ENCODE results near the gene LINC01488.

The LINC01488 gene

DNA sequence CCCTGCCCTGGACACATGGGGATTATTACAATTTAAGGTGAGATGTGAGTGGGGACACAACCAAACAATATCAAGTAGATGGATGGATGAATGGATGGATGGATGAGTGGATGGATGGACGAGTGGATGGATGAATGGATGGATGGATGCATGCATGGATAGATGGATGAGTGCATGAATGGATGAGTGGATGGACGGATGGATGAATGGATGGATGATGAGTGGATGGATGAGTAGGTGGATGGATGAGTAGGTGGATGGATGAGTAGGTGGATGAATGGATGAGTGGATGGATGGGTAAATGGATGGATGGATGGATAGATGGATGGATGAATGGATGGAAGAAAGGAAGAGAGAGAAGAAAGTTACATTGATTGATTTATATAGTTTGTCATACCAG is 859 bp downstream of the LINC01488 start:
- DNase-seq = no peak

DNA sequence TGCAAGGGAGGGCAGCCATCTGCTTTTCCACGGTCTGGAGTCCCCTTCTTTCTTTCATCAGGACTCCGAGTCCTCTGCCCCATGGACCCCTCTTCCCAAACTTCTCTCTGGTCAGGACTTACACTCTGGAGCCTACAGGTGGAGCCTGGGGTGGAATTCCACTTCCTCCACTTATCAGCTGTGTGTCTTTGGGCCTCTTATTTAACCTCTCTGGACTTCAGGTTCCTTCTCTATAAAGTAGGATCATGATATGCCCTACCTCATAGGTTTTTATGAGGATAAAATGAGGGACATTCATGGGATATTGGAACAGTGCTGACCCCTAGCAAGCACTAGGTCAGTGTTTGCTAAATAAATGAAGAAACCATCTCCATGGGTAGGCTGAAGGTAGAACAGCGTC is 1.7 kb downstream of the LINC01488 start:
- DNase-seq = no peak

DNA sequence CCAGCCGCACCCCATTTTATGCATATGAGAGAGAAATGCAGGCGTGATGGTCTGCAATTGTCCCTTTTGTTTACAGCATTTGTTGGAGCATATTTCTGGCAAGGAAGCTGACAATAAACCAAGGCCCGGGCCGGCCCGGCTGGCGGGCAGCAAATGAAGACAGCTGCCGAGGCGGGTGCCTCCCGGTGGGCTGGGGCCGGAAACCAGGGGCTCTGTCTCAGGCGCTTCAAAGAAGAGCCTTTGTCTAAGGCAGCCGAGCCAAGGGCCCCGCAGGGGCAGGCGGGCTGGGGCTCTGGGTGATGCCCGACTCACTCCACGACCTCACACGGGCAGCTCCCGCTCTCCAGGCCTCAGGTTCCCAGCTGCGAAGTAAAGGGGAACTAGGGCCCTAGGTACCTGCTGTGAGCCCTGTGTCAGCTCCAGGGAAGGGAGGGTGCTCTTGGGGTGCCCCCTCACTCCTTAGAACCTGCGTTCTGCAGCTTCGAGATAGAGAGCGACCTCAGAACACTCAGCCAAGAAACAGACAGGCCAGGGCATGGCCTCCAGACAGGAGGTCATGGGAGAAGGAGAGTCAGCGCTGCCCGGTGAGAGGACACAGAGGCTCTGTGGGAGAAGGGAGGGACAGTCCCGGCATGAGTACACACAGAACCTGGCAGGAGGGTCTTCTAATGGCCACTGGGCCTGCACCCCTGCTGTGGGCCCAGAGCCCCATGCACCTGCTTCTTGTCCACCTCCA is 2.4 kb downstream of the LINC01488 start:
- DNase-seq = no peak

DNA sequence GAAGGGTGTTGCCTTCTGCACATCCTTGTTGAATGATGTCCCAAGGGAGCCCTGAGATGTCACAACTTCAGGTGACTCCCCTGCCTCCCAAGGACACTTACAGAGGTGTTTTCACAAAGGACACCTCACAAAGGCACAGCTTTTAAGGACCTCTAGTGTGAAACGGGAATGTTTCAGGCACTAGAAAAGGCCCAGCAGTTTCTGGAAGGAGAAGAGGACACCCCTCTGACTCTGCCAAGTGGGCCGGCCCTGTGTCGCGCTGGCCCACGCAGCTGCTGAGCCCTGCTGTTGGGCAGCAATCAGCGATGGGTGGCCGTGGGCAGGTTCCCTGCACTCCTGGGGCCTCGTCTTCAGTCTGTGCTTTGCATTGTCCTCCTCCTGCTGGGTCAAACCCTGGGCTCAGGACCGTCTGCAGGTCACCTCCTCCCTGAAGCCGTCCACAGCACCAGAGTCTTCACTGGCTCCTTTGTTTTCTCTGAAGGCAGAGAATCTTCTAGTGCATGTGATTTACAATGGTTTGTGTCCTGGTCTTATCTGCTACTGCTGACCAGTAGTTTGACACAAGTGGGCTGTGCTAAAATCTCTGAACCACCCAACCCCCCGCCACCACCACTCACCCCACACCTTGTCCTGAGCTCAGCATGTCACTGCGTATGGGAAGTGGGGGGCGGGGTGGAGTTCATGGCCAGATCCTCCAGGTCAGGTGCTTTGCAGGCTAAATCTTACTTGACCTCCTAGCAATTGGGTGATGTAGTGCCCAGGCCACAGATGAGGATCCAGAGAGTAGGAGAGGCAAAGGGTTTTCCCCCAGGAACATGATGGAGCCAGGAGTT is 3.2 kb downstream of the LINC01488 start:
- no peak for DNase-seq

DNA sequence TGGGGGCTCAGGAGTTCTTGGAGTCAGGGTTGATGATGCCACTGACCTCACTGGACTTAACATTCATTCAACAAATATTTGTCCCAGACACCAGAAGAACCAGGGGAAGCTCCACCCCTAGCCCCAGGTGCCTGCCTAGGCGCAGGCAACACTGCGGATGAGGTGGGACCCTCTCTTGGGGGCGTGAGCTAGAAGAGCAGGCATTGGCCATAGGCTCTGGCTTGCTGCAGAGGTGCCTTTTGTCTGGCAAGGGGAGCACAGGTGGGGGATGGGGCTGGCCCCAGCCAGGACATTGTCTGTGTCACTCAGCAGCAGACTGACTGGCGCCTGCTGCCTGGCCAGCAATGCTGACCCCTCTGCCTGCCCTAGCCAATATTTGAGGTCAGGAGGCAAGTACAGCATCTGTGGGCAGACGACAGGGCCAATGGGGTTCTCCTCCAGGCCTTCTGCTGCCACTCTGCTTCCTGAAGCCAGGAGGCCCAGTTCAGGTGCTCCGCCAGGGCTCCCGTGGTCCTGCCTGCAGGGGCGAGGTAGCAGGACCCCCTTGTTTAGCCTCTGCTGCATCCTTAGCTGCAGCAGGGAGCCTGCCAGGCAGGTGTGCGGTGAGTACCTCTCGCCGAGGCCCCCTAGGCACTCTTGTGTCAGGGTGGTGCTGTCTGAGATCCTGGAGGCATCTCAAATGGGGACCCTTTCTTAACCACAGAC is 4.0 kb downstream of the LINC01488 start:
- DNase-seq = no peak

DNA sequence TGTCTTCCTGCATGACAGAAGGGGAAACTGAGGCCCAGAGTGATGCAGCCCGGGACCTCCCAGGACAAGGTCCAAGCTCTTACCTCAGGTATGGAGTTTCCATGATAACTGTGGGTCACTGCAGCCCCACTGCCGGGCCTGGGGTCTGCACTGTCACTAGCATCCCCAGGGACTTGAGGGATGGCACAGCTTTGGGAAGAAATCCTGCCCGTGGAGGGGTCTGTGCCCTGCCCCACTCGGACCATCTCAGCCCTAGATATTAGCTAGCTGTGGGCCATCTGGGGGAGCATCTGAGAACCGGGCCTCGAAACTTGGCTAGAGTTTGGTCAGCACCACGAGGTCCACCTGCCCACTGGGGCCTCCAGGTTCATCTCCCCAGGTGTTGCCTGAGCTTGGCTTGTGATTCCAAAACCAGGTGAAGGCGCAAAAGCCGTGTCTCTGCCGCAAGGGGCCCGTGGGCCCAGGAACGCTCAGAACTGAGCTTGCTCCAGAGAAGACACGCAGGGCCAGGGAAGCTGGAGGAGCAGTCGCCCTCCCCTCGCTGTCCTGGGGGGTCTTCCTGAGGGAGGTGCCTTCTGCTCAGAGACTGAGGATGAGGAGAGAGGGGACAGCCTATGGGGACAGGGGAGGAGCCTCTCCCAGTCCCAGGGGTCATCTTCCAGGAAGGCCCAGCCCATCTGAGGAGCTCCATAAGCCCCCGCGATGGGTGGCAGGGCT is 4.8 kb downstream of the LINC01488 start:
- DNase-seq = no peak

DNA sequence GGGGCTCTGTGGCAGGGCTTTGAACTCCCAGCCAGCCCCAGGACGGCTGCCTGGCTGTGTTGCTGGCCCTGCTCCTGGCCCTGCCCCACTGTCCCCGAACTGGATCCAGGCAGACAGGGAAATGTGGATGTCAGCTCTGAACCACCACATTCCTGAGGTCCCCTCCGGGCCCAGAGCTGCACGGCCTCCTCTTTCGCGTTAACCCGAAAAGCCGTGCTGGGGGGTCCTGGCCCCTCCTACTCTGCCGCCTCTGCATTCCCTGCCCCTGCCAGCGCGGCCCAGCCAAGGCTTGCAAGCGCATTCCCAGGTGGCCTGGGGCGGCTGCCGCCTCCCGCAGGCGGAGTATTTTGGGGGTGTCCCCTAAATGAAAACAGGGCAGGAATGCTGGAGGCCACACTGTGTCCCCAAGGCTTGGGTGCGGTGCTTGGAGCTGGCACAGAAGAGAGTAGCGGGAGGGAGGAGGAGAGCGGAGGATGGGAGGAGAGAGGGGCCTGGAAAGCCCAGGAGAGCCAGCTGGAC is 5.4 kb downstream of the LINC01488 start:
- DNase-seq = no peak

DNA sequence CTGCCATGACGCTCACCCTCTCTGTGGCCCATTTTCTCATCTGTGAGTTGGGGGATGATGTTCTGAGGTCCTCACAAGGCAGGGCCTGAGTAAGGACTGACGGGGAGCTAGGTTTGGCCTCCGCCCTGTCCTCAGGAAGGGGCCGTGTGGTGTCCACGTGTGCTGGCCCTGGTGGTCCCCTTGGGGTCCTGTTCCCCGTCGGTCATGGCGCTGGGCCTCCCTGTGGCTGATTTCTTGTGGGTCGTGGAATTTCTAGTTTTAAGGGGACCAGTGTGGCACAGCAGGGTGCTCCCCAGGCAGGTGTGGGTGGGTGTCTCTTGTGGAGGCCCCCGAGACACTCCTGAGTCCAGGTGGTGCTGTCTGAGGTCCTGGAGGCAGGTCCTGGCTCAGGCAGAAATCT is 5.9 kb downstream of the LINC01488 start:
- DNase-seq = no peak

DNA sequence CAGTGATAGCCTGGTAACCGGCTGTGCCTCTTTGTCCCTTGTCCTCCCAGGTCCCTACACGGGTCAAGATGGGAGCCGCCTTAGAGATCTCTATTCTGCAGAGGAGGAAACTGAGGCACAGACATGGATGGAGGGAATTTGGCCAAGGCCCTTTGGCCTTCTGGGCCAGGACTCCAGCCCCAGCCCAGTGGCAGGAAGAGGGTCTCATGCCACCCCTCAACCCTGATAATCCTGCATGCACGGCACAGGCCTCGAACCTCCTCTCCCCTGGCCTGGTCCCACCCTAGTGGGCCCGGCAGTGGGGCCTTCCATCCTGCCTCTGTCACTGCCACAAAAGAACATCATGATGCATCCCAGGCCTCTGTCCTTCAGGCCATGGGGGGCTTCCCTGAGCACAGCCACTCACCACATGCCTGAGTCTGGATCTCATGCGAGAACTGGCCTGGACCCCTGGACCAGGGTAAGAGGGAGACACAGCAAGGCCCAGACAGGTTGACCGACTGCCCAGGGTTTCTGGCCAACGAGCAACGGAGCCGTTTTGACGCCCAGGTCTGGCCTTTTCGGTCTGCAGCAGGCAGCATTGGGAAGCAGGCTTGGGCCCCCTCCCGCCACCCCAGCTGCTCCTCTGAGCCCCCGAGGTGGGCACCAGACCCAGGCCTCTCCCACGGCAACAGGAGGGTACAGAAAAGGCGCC is 6.5 kb downstream of the LINC01488 start:
- no peak for DNase-seq

DNA sequence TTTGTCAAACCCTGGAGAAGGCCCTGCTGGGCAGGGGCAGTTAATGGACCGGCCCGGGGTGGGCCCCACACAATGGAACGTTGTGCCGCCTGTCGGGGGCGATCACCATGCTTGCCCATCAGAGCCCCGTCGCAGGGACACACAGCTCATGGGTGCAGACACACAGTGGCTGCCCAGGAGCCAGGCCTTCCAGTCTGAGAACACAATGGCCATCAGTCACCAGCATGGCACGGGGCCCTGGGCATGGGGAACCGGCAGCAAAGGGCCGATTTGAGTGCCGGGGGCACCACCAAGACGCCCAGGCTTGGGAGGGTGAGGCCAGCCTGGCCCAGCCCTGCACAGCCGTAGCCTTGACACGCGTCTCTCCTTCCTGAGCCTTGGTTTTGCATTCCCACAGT is 7.1 kb downstream of the LINC01488 start:
- DNase-seq = no peak

DNA sequence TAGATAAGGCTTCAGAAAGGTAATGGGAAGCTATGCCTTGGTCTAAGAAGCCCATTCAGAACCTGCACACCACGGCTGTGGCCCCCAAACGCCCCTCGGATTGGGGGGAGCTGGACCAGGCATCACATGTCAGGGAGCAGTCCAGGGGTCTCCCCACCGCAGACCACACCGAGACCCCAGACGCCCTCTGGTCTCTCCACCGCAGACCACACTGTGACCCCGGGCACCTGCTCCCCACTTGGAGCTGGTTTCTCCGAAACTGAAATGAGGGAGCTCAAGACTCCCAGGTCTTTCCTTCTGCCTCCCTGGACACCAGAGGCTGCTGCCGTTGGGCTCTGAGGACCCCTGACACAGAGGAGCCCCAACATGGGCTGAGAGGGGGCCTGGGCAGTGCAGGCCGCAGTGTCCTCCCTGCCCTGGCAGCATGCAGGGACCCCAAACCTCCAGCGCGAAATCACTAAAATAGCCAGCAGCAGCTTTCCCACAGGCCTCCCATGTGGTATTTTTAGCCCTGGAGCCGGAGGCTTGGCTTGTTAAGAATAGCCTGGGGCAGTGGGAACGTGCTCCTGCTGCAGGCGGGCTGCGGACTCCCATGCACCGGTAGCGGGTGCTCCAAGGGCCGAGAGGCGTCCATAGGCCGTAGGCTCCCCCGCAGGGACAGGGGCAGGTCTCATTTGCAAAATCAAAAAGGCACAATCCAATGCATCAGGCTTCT is 7.7 kb downstream of the LINC01488 start:
- DNase-seq = no peak

DNA sequence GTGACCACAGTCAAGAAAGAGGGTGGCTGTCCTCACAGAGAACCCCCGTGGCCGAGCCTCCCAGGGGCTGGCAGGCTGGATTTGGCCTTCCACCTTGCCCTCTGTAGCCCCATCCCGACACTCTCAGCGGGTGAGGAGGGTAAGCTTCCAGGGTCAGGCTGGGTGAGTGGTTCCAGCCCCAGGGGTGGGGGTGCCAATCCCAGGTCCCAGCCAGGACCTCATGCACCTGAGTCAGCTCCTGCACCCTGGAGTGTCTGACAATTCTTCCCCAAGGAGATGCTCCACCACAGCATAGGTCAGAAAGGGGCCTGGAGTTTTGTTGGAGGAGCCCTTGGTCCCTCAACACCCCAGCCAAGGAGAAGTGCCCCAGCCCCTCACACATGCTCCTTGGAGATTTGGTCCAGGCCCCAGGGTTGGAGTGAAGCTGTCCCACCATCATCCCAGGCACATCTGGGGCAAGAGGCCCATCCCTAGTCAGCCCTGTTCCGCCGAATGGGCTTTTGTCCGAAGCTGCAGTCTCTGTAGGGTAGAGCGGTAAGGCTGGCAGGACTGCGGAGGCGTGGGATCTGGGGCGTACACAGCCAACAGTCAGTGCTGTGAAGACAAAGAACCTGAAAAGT is 8.4 kb downstream of the LINC01488 start:
- no peak for DNase-seq

DNA sequence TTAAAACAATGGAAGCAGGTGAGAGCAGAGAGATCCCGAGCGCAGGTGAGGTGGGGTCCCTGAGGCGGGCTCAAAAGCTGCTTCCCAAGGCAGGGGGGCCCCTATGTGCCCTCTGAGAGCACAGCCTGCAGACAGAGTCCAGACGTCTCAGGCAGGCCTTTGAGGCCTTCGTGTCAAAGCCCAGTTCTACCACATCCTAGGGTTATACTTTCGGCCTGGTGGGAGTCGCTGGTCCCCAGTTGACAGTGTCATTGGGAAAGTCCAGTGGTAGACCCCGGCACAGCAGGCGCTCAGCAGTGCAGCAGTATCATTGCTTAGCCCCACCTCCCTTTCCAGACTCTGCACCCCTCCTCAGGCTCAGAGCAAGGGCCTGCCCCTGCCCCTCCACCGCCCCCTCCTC is 9.1 kb downstream of the LINC01488 start:
- DNase-seq = no peak

DNA sequence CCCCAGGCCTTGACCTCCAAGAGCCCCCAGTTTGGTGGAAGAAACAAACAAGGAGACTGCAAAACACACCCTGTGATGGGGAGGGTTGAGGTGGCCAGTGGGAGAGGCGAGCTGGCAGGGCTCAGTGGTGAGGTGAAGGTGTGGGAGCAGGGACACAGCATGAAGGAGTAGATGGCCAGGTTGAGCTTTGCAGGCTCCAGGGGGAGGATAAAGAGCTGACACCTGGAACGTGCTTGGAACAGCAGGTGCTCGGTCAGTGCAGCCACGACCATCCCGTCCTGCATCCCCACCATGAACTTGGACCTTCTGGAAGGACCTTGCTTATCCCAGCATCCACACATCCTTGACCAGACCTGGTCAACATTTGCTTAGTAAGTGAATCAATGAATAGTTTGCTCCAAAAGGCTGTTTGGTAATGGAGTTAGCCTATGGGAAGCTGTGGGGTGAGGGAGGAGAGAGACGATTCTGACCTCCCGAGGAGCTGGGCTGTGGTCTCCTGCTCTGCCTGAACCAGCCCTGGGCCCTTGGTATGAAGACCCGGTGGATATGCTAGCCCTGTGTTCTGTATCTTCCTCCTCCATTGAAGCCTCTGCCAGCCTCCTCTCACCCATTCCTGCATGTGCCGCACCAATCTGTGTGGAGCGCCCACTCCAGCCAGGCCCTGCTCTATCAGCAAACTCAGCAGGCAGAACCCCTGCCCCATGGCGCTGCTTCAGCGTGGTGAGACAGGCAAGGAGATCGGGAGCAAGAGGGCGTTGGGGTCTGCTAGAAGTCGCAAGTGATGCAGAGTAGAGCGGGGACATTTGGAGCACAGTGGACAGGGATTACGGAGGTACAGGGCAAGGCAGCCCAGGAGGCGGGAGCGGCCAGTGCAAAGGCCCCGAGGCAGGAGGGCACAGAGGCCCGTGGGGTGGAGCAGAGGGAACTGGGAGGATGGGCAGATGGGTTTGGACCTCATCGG is 9.9 kb downstream of the LINC01488 start:
- DNase-seq = no peak

DNA sequence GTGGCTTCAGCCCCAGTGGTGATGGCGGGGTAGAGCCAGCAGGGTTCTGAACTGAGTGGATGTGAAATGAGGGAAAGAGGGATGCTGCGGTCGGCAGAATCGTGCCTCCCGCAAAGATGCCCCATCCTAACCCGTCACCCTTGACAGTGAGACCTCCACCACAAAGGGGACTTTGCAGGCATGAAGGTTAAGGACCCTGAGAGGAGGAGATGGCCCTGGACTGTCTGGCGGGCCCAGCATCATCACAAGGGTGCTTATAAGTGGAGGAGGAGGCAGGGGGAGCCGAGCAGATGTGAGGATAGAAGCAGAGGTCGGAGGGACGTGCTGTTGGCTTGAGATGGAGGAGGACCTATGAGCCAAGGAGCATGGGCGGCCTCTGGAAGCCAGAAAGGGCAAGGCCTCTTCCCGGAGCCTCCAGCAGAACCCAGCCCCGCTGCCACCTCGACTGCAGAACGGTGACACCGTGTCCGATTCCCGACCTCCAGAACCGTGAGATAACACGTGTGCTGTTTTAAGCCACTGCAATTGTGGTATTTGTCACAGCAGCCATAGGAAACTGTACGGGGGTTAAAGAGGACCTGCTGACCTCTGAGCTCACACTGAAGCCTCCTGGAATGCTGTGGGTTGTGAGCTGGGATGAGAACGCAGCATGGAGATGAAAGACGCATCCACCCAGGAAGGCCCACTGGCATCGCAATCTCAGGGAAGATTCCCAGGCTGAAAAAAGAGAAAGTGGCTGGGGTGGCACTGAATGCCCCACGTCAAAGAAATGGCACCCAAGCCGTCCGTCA is 10.9 kb downstream of the LINC01488 start:
- no peak for DNase-seq

DNA sequence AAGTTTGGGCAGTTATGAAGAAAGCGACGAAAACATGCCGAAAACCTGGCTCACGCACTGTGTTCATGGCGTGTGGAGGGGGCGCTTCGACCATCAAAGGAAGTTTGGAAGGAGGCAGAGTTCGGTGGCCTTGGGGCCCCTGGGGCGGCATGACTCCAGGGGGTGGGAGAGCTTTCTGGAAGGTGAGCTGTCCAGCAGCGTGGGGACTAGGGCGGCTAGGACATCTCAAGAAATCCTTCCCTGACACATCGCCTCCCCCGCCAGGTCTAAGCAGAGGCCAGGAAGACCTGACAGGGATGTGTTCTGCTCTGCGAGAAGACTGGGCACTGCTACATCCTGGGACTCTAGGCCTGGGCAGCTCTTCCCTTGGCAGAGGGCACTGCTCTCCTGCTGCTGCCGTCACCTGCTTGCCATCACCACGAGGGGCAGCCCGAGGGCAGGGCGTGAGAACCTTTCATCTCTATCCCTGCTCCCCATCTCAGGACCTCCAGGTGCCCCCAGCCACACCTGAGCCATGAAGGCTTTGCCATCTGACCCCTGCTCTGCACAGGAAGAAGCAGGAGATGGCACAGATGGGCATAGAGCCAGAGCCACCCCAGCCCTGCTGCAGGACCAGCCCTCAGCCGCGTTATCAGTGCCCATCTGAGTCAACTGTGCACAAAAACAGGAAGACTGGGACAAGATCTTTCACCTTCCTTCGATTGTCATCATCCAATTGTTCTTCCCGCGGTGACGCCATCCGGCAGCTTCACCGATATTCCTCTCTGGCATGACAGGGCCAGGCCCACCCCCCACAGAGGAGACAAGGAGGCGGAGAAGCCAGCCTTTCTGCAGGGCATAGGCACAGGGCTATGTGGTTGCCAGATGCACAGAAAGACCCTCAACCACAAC is 12.7 kb downstream of the LINC01488 start:
- DNase-seq = no peak

DNA sequence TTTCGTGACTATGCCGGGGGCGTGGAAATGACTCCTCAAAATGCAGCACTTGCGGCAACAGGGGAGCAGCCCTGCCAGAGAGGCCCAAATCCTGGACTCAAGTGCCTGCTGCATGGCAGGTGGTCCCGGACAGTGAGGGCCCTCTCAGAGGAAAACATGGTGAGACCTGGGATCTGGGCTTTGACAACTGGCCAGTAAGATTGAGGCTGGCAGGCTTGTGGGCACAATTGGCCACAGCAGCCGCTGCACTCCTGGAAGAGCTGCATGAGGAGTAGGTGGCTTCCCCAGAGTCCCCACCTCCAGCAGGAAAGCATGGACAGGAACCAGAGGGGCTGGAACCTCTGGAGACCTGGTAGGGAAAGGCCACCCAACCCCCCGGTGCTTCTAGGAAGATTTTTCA is 13.4 kb downstream of the LINC01488 start:
- DNase-seq = no peak

All from stimulated activated CD4-positive, alpha-beta T cell treated with anti-CD3 and anti-CD28 coated beads, Interleukin-2, amount 100 ng/mL, for 48 hours (primary cell).